DOHH2 (cell line): Measurements from ENCODE around the gene SUPT4H1.

Experiments used
- H3F3A ChIP-seq: fragments of 200-600 bp; sonication (generic), shearing (Covaris generic); 2 replicates; pipeline ENCODE4 v1.6.0; 2016; ENCODE audit warnings: antibody characterized with exemption, mild to moderate bottlenecking; ENCODE audit not compliant: control insufficient read depth, insufficient read depth
- H3K27ac ChIP-seq: fragments of 200-600 bp; sonication (generic); 2 replicates; pipeline ENCODE4 v1.5.1; 2014; ENCODE audit warnings: low read depth, mild to moderate bottlenecking, low read length, moderate library complexity
- H3K27me3 ChIP-seq: fragments of 200-600 bp; sonication (generic); 2 replicates; pipeline ENCODE4 v1.6.1; 2014; ENCODE audit warnings: mild to moderate bottlenecking, low read length, mixed read lengths; ENCODE audit not compliant: control insufficient read depth
- H3K36me3 ChIP-seq: fragments of 200-600 bp; sonication (generic); 2 replicates; pipeline ENCODE4 v1.6.1; 2014; ENCODE audit warnings: mild to moderate bottlenecking, low read length, moderate library complexity, mixed read lengths; ENCODE audit not compliant: control insufficient read depth
- H3K4me1 ChIP-seq: fragments of 200-600 bp; sonication (generic); 2 replicates; pipeline ENCODE4 v1.6.1; 2014; ENCODE audit warnings: mild to moderate bottlenecking, low read length, mixed read lengths; ENCODE audit not compliant: control insufficient read depth
- H3K4me2 ChIP-seq: fragments of 200-600 bp; sonication (generic); 2 replicates; pipeline ENCODE4 v1.6.0; 2014; ENCODE audit warnings: mild to moderate bottlenecking, low read length, moderate library complexity
- H3K4me3 ChIP-seq: fragments of 200-600 bp; sonication (generic); 2 replicates; pipeline ENCODE4 v1.5.1; 2014; ENCODE audit warnings: mild to moderate bottlenecking, low read length, mixed read lengths
- H3K79me2 ChIP-seq: fragments of 200-600 bp; sonication (generic); 2 replicates; pipeline ENCODE4 v1.6.1; 2014; ENCODE audit warnings: mild to moderate bottlenecking, low read length, mixed read lengths; ENCODE audit not compliant: control insufficient read depth
- H3K9me2 ChIP-seq: fragments of 200-600 bp; sonication (generic); replicated peaks from 2 replicates; pipeline ENCODE4 v1.6.1; 2014; ENCODE audit warnings: mild to moderate bottlenecking, low read length, mixed read lengths; ENCODE audit not compliant: control insufficient read depth
- H3K9me3 ChIP-seq: fragments of 200-600 bp; sonication (generic); 2 replicates; pipeline ENCODE4 v1.6.1; 2014; ENCODE audit warnings: antibody characterized with exemption, low read length, mixed read lengths; ENCODE audit not compliant: control insufficient read depth, insufficient read depth
- H4K20me1 ChIP-seq: fragments of 200-600 bp; sonication (generic); 2 replicates; pipeline ENCODE4 v1.6.0; 2014; ENCODE audit warnings: low read depth, mild to moderate bottlenecking, antibody characterized with exemption, low read length, moderate library complexity; ENCODE audit not compliant: control insufficient read depth, insufficient read depth
- EZH2phosphoT487 ChIP-seq: fragments of 200-600 bp; sonication (generic); IDR thresholded peaks from 2 replicates; pipeline ENCODE4 v1.6.1; 2017; ENCODE audit warnings: borderline replicate concordance, mild to moderate bottlenecking, antibody characterized with exemption, low read length, moderate library complexity, mixed read lengths
- TF ChIP-seq, protein P1 (sequence below): fragments of 200-600 bp; sonication (generic); IDR thresholded peaks from one replicate; pipeline ENCODE4 v1.5.1; 2014; ENCODE audit warnings: antibody characterized with exemption, mild to moderate bottlenecking, low read depth, low read length; ENCODE audit not compliant: poor library complexity, severe bottlenecking

SUPT4H1 gene

DNA sequence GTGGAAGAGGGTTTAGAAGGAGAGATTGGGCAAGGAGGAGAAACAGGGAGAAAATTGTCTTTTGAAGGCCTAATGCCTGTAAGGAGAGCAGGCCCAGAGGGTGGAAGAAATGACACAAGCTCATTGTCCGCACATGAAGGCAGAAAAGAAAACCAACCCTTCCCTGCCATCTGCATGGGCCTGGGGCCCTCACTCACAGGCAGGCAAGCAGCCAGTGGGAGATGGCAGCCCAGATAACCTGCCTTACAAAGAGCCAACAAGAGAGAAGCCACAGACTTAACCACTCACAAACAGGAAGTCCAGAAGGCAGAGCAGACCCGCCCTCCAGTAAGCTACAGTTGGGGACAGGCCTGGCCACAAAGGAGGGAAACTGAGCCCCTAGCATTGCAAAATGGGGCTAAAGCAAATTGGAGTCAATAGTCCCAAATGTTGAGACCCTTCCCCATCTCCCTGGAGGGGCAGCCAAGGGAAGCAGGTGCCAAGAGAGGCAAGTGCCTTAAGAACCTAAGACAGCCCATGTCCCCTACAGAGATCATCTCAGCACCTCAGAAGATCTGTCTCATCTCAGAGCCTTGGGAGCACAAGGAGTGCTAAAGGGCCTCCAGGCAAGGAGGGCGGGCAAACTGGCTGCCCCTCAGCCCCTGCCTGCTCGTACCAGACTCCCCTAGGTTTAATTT is 16.1 kb downstream of the SUPT4H1 start:
- H3K79me2 ChIP-seq: peaks cover 73% of the 10 kb centered on the region
- TF ChIP-seq, protein P1, sequence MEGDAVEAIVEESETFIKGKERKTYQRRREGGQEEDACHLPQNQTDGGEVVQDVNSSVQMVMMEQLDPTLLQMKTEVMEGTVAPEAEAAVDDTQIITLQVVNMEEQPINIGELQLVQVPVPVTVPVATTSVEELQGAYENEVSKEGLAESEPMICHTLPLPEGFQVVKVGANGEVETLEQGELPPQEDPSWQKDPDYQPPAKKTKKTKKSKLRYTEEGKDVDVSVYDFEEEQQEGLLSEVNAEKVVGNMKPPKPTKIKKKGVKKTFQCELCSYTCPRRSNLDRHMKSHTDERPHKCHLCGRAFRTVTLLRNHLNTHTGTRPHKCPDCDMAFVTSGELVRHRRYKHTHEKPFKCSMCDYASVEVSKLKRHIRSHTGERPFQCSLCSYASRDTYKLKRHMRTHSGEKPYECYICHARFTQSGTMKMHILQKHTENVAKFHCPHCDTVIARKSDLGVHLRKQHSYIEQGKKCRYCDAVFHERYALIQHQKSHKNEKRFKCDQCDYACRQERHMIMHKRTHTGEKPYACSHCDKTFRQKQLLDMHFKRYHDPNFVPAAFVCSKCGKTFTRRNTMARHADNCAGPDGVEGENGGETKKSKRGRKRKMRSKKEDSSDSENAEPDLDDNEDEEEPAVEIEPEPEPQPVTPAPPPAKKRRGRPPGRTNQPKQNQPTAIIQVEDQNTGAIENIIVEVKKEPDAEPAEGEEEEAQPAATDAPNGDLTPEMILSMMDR: no peak
- TF ChIP-seq EZH2phosphoT487: no peak
- peaks cover 78% of the 10 kb centered on the region for H3F3A ChIP-seq
- H3K4me3 ChIP-seq: peak overlapping the region; percentile 78
- peaks cover 9% of the 10 kb centered on the region; the same call in 1 of the 2 replicates for H4K20me1 ChIP-seq
- H3K9me2 ChIP-seq: no peaks in the 10 kb centered on the region
- peak overlapping the region; percentile 100 for H3K27ac ChIP-seq
- H3K9me3 ChIP-seq: no peaks in the 10 kb centered on the region
- peaks cover 8% of the 10 kb centered on the region for H3K27me3 ChIP-seq
- H3K4me2 ChIP-seq: peak overlapping the region; percentile 98
- H3K36me3 ChIP-seq: peaks cover 55% of the 10 kb centered on the region
- peaks cover 79% of the 10 kb centered on the region for H3K4me1 ChIP-seq

DNA sequence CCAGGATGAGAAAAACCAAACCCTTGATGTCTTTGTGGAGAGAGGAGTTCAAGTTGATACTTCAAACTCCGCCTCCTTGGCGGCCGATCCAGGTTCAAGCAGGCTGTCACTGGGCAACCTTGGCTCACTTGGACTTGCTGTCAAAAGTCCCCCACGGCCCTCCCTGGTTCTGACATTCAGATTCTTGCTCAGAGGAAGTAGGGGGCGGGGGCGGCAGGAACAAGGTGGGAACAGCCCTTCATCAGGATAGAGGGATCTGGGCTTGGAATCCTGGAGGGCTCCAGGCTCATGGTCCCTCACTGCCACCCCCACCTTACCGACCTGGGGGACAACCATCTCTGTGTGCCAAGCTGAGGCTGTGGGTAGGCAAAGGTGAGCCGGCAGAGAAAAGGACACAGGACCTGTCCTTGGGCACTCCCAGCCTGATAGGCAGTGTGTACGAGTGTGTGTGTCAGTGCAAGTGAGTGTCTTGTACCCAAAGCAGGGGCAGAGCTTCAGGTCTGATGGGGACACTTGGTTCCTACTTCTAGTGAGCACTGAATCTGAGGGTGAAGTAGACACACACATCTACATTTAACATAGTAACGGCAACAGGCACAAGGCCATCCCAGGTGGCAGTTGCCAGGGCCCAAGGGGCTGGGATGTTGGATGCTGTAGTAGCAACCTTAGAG is 16.8 kb downstream of the SUPT4H1 start:
- peak overlapping the region; percentile 98 for H3K4me2 ChIP-seq
- TF ChIP-seq EZH2phosphoT487: no peak
- TF ChIP-seq, protein P1: no peak
- H4K20me1 ChIP-seq: peaks cover 9% of the 10 kb centered on the region; the same call in 1 of the 2 replicates
- peaks cover 76% of the 10 kb centered on the region for H3K4me1 ChIP-seq
- peaks cover 80% of the 10 kb centered on the region for H3F3A ChIP-seq
- H3K9me2 ChIP-seq: no peaks in the 10 kb centered on the region
- H3K79me2 ChIP-seq: peaks cover 70% of the 10 kb centered on the region
- H3K36me3 ChIP-seq: peaks cover 55% of the 10 kb centered on the region
- peak overlapping the region; percentile 78 for H3K4me3 ChIP-seq
- no peaks in the 10 kb centered on the region for H3K9me3 ChIP-seq
- H3K27me3 ChIP-seq: peaks cover 8% of the 10 kb centered on the region
- H3K27ac ChIP-seq: peak overlapping the region; percentile 100

DNA sequence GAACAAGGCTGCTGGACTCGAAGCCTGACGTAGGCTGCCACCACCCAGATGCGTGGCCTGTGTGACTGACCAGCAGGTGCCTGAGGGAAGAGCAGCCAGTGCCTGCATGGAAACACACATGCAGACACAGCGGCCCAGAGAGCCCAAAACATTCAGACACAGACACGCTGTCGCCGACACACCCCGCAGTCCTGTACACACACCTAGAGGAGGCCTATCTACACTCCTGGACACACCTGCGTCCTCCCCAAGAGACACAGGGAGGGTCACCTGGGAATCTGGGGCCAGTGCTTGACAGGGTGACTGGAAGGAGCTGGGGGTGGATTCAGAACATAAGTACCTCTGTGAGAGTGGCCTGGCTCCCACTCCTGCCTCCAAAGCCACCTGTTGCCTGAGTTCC is 17.3 kb downstream of the SUPT4H1 start:
- Histone ChIP-seq H3K4me3 (peak overlapping the region; percentile 78), H4K20me1 (peaks cover 9% of the 10 kb centered on the region; the same call in 1 of the 2 replicates), H3K36me3 (peaks cover 51% of the 10 kb centered on the region), H3K27me3 (peaks cover 8% of the 10 kb centered on the region), H3K4me1 (peaks cover 76% of the 10 kb centered on the region), H3K9me3 (no peaks in the 10 kb centered on the region), H3K9me2 (no peaks in the 10 kb centered on the region), H3K4me2 (peak overlapping the region; percentile 98), H3F3A (peaks cover 80% of the 10 kb centered on the region), H3K27ac (peak overlapping the region; percentile 100), H3K79me2 (peaks cover 65% of the 10 kb centered on the region)
- TF ChIP-seq EZH2phosphoT487: no peak
- TF ChIP-seq, protein P1: no peak
